Stimulated activated CD8-positive, alpha-beta memory T cell treated with anti-CD3 and anti-CD28 coated beads, Interleukin-12 subunit alpha, Interleukin-12 subunit beta, amount 100 ng/mL, for 24 hours (primary cell): ENCODE results near the gene RPS28.
"Not testable (repeated sequence)": the region's sequence is repeated elsewhere in the genome, so short reads cannot be mapped to it uniquely, and the experiment has no call there.

Experiments used
- DNase-seq: peaks from one replicate; pipeline ENCODE4 v3.0.0-alpha.2; 2020; ENCODE audit errors: extremely low read depth

The RPS28 gene

GRCh38 chr19:8321067-8321985 is at the start of gene RPS28, which contains the start of gene NDUFA7:
TSS of gene RPS28 (plus strand) at chr19:8321496. CDS start at chr19:8321531, 35 bp downstream.
TSS of gene NDUFA7 (minus strand) at chr19:8321375. CDS start at chr19:8321358, 17 bp downstream.
- DNase-seq: peak; percentile 79

- DNase-seq: not testable (repeated sequence)
These were observed 44.8 kb upstream of the RPS28 start for GRCh38 chr19:8276508-8276907.

DNA sequence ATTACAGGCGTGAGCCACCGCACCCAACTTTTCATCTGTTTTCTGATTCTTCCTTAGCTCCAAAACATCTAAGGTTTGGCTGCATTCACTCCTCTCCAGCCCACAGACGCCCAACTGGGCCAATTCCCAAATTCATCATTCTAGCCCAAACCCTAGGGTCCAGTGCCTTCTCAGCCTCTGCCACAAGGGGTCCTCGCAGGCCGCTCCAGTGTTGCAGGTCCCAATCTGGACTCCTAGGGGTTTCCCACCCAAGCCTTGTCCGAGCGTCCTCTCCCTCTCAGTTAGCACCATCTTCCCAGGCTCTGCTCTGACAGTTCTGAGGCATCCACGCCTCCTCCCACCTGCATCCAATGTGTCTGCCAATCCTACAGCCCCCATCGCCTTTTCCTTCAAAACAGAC is 30.0 kb upstream of the RPS28 start:
- not testable (repeated sequence) for DNase-seq

DNA sequence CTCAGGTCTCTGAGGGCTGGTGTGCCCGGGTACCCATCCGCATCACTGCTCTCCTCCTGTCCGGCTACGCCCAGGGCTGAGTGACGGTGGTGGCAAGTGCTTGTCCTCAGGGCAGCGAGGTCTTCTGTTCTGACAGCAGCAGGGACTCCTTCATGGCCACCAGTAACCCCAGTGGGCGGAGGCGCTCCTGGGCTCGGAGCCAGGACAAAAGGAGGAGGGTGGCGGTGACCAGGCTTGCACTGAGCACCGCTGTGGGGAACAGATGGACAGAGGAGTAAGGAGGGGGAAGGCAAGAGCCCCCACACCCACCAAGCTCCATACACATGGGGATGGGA is 19.0 kb upstream of the RPS28 start:
- DNase-seq: no peak

GRCh38 chr19:8302734-8303133 is 18.6 kb upstream of the RPS28 start:
- DNase-seq: no peak

DNA sequence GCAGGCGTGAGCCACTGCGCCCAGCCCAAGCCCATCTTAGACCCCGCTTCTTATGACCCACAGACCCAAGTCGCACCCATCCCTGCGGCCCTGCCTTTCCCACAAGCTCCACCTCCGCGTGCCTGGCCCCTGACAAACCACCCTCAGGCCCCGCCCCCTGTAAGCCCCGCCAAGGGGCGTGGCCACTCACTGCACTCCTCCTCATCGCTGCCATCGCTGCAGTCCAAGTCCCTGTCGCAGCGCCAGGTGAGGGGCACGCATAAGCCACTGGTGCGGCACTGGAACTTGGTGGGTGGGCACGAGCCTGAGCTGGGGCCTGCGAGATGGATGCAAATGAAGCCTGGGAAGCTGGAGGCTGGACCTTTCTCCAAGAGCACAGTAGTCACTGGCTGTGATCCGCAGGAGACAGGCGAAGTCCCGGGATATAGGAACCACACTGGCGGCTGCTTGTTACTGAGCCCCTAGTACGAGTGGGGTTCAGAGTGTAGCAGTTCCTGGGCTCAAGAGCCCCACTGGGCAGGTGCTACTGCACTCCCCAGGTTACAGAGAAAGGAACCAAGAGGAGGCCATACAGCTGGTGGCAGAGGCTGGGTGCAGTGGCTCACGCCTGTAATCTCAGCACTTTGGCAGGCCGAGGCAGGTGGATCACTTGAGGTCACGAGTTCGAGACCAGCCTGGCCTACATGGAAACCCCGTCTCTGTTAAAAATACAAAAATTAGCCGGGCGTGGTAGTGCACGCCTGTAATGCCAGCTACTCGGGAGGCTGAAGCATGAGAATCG is 16.3 kb upstream of the RPS28 start:
- no peak for DNase-seq

GRCh38 chr19:8305798-8306197 is 15.5 kb upstream of the RPS28 start:
- DNase-seq: no peak

DNA sequence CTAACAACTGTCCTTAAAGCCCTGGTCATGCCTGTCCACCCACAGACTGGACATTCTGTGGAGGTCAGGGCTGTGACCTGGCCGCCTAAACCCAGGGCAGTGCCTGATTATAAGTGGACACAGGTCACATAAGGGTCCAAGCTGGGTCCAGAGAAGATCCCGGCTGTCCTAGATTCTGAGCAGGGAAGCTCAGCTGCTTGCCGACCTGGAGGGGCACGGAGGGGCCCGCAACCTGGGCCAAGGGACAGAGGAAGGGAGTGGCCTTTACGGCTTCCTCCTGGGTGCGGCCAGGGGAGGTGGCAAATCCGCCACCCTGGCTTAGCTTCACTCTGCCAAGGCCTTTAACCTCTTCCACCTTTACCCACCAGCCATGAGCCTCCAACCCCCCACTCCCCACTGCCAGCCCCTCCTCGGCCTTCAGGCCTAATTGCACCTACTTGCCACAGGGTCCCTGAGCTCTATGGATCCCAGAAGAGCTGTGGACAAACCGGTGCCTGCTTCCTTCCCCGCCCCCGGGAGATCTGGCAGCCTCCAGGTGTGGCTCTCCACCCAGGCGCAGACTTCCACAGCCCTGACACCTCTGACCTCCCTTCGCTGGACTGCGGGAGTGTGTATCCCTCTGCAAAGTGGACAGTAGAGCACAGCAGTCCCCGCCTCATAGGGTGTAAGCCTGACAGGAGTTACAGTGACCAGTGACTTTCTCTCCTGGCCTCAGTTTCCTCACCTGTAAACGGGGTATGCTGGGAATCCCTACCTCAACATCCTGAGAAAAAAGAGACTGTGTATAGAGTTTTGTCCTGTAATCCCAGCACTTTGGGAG is 14.9 kb upstream of the RPS28 start:
- no peak for DNase-seq

DNA sequence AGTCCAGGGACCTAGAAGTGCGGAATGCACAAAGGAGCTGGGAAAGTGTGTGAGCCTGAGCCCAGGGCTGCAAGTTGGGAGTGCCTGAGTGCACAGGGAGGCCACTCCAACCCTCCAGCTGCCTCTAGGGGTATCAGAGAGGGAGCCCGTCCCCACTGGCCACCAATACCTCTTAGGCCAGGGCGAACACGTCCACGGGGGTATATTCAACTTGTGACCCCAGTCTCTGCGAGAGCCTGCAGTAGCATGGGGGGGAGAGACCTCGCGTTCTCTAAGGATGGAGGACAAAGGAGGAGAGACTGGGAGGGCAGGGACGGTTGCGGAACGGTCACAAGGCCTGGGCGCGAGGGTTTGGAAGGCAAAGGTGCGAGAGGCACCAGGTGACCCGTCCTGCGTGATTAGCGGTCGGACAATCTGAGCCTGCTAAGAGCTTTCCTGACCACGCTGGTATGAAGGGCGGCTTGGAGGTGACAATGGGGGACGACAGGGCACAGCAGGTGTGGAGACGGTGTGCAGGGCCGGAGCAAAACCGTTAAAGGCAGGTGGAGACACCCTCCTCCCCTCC is 13.8 kb upstream of the RPS28 start:
- no peak for DNase-seq

DNA sequence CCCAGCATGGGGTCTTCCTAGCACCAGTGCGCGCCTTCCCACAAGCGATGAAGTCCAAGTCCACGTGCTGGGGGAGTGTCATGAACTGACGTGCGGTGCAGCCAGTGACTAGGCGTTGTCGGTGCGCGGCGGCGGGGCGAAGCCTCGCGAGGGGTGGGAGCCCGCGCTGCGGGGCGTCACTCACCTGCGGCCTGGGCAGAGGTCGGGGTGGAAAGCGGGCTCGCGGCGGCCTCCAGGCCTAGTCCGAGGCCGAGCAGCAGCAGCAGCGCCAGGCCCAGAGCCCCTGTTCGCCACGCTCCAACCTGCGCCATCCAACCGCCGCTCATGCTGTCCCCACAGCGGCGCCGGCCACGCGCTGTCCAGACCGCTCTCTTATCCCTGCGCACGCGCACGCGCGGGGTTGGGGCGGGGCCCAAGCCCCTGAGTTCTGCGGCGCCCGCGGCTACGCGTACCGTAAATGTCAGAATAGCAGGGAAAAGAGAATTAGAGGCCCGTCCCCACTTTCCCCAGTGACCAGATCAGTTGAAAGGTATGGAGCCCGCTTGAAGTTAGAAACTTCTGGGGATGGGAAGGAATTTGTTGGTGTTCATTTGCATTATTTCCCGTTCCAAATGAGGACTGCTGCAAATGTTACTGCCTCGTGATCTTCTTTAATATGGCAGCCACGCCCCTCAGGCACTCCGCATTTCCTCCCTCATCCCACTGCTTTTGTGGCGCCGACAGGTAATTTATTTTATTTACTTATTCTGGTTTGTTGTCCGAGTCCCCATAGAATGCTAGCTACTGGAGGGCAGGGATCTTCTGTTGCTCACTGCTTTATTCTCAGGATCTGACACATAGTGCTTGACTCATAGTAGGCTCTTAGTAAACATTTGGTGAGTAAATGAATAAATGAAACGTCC is 13.1 kb upstream of the RPS28 start, which contains the start of gene CD320:
TSS of gene CD320 (minus strand) at position 394 of the 902 bp plus-strand sequence. CDS start at position 326, 68 bp downstream.
- DNase-seq: peak; percentile 72

DNA sequence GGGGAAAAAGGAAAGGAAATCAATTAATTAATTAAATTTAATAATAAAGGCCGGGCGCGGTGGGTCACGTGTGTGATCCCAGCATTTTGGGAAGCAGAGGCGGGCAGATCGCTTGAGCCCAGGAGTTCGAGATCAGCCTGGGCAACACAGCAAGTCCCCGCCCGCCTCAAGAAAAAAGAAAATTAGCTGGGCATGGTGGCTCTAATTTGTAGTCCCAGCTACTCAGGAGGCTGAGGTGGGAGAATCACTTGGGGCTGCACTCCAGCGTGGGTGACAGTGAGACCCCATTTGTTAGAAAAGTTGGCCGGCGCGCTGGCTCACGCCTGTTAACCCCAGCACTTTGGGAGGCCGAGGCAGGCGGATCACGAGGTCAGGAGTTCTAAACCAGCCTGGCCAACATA is 12.4 kb upstream of the RPS28 start:
- DNase-seq: no peak

GRCh38 chr19:8310342-8311055 is 10.8 kb upstream of the RPS28 start:
- DNase-seq: no peak

- no peak for DNase-seq
These were observed 9.6 kb upstream of the RPS28 start for GRCh38 chr19:8311461-8312260.

GRCh38 chr19:8314981-8315640 is 6.2 kb upstream of the RPS28 start:
- DNase-seq: not testable (repeated sequence)

DNA sequence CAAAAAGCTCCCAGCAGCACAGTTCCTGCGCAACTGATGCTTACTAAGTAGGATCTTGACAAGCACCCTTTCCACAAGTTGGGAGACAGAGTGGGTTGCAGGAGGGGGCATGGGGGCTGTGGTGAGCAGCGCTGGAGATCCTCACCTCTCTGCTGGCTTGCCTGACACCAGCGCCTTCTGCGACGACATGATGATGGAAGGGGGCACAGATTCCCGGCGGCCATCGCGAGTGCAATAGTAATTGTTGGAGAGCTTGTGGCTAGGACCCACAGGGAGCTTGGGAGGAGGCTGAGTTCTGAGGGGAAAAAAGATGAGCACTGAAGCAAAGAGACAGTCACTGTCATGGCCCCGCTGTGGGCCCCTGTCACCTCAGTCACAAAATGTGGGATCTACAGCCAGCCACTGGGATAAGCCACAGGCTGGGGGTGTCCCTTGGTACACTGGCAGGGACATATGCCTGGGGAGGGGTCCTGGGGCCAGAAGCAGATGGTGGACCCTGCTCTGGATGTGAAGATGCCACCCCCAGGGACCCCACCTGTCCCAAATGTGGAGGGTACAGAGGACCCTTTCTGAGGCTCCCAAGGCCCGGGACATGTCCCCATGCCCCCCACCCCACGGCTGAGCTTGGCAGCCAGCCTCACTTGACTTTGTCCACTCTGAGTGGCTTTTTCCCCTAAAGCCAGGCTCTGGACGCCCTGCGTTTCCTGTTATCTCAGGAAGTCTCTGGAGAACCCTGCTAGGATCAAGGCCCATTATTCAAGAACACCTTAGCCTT is 4.8 kb upstream of the RPS28 start:
- no peak for DNase-seq

GRCh38 chr19:8318835-8319234 is 2.5 kb upstream of the RPS28 start:
- DNase-seq: not testable (repeated sequence)

DNA sequence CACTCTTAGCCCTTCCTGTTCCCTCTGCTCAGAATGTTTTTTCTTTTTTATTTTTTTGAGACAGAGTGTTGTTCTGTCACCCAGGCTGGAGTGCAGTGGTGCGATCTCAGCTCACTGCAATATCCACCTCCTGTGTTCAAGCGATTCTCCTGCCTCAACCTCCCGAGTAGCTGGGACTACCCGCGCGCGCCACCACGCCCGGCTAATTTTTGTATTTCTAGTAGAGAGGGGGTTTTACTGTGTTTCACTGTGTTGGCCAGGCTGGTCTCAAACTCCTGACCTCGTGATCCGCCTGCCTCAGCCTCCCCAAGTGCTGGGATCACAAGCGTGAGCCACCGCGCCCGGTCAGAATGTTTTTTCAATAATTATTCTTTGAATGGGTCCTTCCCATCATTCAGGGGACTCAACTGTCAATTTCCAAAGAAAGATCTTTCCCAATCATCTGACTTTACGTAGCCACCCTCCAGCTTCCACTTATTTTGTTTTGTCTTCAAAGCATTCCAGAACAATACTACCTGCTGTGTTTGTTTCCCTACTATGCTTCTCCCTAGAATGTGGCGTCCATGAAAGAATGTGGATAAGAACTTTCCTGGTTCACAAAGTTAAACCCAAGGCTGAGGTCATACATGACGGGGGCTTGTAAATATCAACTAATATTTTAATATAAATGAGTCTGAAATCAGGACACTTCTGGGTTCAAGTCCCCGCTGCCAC is 1.3 kb upstream of the RPS28 start:
- DNase-seq: no peak
